Endothelial cell of umbilical vein (primary cell): ENCODE measurements around the gene MARVELD1. TPM values are rescaled to one million over a fixed set of nuclear protein-coding genes. Genes with fewer than 3 reads are reported as not detected.

ENCODE experiments used
- BruUV-seq: library from RNA; stranded (reverse); fragments of 400-500 nt; replicated peaks from 2 replicates; lab custom pipeline; 2021; lab: Mats Ljungman, UMichigan
- CTCF ChIA-PET: fragments of 300-600, 350-600 bp; sonication (Branson Sonifier 250); formaldehyde crosslinking; loops from one replicate; lab custom pipeline; 2021; ENCODE audit warnings: antibody characterized with exemption, inconsistent platforms; lab: Charles Lee
- POLR2A ChIA-PET: fragments of 300-600, 350-600 bp; sonication (Branson Sonifier 250); formaldehyde crosslinking; loops from one replicate; lab custom pipeline; 2021; ENCODE audit warnings: antibody characterized with exemption, inconsistent platforms; lab: Charles Lee
- DNase-seq: peaks from one replicate; pipeline ENCODE4 v3.0.0-alpha.2; 2011; ENCODE audit warnings: low read depth, low spot score
- FAIRE-seq: peaks from 2 replicates; lab custom pipeline; 2011; peaks lifted over from hg19 to GRCh38; lab: Jason Lieb, UNC
- H2AFZ ChIP-seq: 2 replicates; pipeline ENCODE4 v1.6.0; 2012; ENCODE audit warnings: low read depth, low read length, control low read depth, inconsistent platforms
- H3K27ac ChIP-seq: 2 replicates; pipeline ENCODE4 v1.5.1; 2011; ENCODE audit warnings: low read depth, mild to moderate bottlenecking, control low read depth, low read length, moderate library complexity; ENCODE audit not compliant: insufficient read depth
- H3K27me3 ChIP-seq, 2 experiments: 2 replicates each; pipeline versions ENCODE4 v1.6.0 to v1.6.1; 2011; ENCODE audit warnings: low read length in 2 of 2, mixed read lengths in 1 of 2; ENCODE audit not compliant: control insufficient read depth in 2 of 2, insufficient read depth in 2 of 2
- H3K36me3 ChIP-seq, 2 experiments: 2 replicates in 1 of 2; 3 replicates in 1 of 2; pipeline ENCODE4 v1.5.1; 2011; ENCODE audit warnings: low read length in 2 of 2, mild to moderate bottlenecking in 1 of 2, moderate library complexity in 1 of 2; ENCODE audit not compliant: control insufficient read depth in 2 of 2, insufficient read depth in 2 of 2; ENCODE audit errors: extremely low read depth in 1 of 2
- H3K4me1 ChIP-seq: 3 replicates; pipeline ENCODE4 v1.5.1; 2011; ENCODE audit warnings: mild to moderate bottlenecking, low read length; ENCODE audit not compliant: control insufficient read depth, insufficient read depth; ENCODE audit errors: extremely low read depth
- H3K4me2 ChIP-seq: 2 replicates; pipeline ENCODE4 v1.6.1; 2011; ENCODE audit warnings: low read length, control low read depth, mixed read lengths; ENCODE audit not compliant: insufficient read depth
- H3K4me3 ChIP-seq, 3 experiments: fragments of 200-600 bp in 1 of 3; sonication (generic), shearing (Covaris generic) in 1 of 3; replicated peaks in 1 of 3; 2 replicates each; pipeline ENCODE4 v1.5.1; 2011 to 2016; ENCODE audit warnings: control low read depth in 3 of 3, low read length in 3 of 3, mild to moderate bottlenecking in 2 of 3, inconsistent platforms in 1 of 3, low read depth in 1 of 3, moderate library complexity in 1 of 3; ENCODE audit not compliant: insufficient read depth in 1 of 3
- H3K79me2 ChIP-seq: 2 replicates; pipeline ENCODE4 v1.6.0; 2012; ENCODE audit warnings: low read length, inconsistent platforms; ENCODE audit not compliant: control insufficient read depth, insufficient read depth
- H3K9ac ChIP-seq: replicated peaks from 2 replicates; pipeline ENCODE3; 2011; ENCODE audit warnings: low read length, control low read depth; ENCODE audit not compliant: insufficient read depth; ENCODE audit errors: extremely low read depth
- H3K9me1 ChIP-seq: replicated peaks from 3 replicates; pipeline ENCODE4 v1.6.0; 2011; ENCODE audit warnings: mild to moderate bottlenecking, low read length; ENCODE audit not compliant: control insufficient read depth, insufficient read depth; ENCODE audit errors: extremely low read depth
- H3K9me3 ChIP-seq: replicated peaks from 2 replicates; pipeline ENCODE4 v1.5.1; 2012; ENCODE audit warnings: low read length, inconsistent platforms; ENCODE audit not compliant: control insufficient read depth, insufficient read depth
- H4K20me1 ChIP-seq: replicated peaks from 2 replicates; pipeline ENCODE3; 2011; ENCODE audit warnings: mild to moderate bottlenecking, low read length; ENCODE audit not compliant: control insufficient read depth, insufficient read depth; ENCODE audit errors: extremely low read depth
- CTCF ChIP-seq, 2 donors: IDR thresholded peaks; 1 replicate in 1 of 2; 2 replicates in 1 of 2; pipeline ENCODE4 v1.5.1; 2011; ENCODE audit warnings: low read length in 2 of 2, mild to moderate bottlenecking in 2 of 2, moderate library complexity in 2 of 2, control low read depth in 1 of 2, inconsistent platforms in 1 of 2, low read depth in 1 of 2; ENCODE audit not compliant: insufficient read depth in 1 of 2; ENCODE audit errors: extremely low read depth in 1 of 2
- EZH2 ChIP-seq: IDR thresholded peaks from 2 replicates; pipeline ENCODE4 v1.6.1; 2012; ENCODE audit warnings: borderline replicate concordance, low read depth, mild to moderate bottlenecking, moderate library complexity, low read length, inconsistent platforms; ENCODE audit not compliant: severe bottlenecking
- FOS ChIP-seq: IDR thresholded peaks from 2 replicates; pipeline ENCODE4 v1.6.1; 2011; ENCODE audit warnings: mild to moderate bottlenecking, low read length, moderate library complexity, borderline replicate concordance; ENCODE audit not compliant: insufficient read depth
- GATA2 ChIP-seq: IDR thresholded peaks from 2 replicates; pipeline ENCODE4 v1.7.0; 2011; ENCODE audit warnings: low read depth, mild to moderate bottlenecking, moderate library complexity, mixed read lengths, low read length; ENCODE audit not compliant: insufficient read length, insufficient read depth
- JUN ChIP-seq: IDR thresholded peaks from 2 replicates; pipeline ENCODE4 v1.6.1; 2011; ENCODE audit warnings: borderline replicate concordance, low read depth; ENCODE audit not compliant: insufficient read length, insufficient read depth
- MAX ChIP-seq: IDR thresholded peaks from 2 replicates; pipeline ENCODE4 v1.6.1; 2011; ENCODE audit not compliant: insufficient read depth, insufficient read length
- MYC ChIP-seq: IDR thresholded peaks from one replicate; pipeline ENCODE4 v1.6.1; 2011; ENCODE audit warnings: mild to moderate bottlenecking, low read depth, low read length
- POLR2A ChIP-seq: IDR thresholded peaks from 2 replicates; pipeline ENCODE4 v1.6.1; 2012; ENCODE audit warnings: low read depth, mild to moderate bottlenecking, control low read depth, low read length
- POLR2AphosphoS5 ChIP-seq: IDR thresholded peaks from 2 replicates; pipeline ENCODE4 v1.6.1; 2012; ENCODE audit warnings: low read depth, mild to moderate bottlenecking, control low read depth, low read length, moderate library complexity; ENCODE audit not compliant: insufficient read depth
- dilution Hi-C: fragments of 300-500 bp; cut with MboI; formaldehyde crosslinking; loops from one replicate; pipeline ENCODE4 v1.15.0; 2019; ENCODE audit warnings: low sequenced_read_pairs; ENCODE audit not compliant: extremely low pct_ligation_motif_present
- intact Hi-C: fragments of 100-400 bp; cut with micrococcal nuclease; formaldehyde crosslinking; loops from one replicate; pipeline ENCODE4 v1.10.0; 2022
- polyA plus RNA-seq, 4 experiments: library from polyadenylated mRNA; depleted of rRNA in 3 of 4; stranded (reverse) in 3 of 4; unstranded in 1 of 4; fragments of >200 nt; gene quantifications; 2 replicates each; pipeline versions ENCODE4 v1.2.1 to v1.2.3, GENCODE V29; 2011 to 2012; ENCODE audit warnings: missing spikeins in 1 of 4
- total RNA-seq: library from RNA; stranded (reverse); gene quantifications from 2 replicates; pipeline ENCODE4 v1.2.3, GENCODE V29; 2021

The MARVELD1 gene
- total and polyA plus RNA-seq, 2 donors (not counting 3 experiments of a cell fraction or from before 2014, with no cell fraction given), result 67.3 to 78.3 TPM

GRCh38 chr10:97684866-97685394, 28.6 kb upstream of the MARVELD1 start:
- Histone ChIP-seq H3K4me2 (no peak overlapping the region), H2AFZ (no peak overlapping the region), H3K27me3 (no peaks in the 10 kb centered on the region), H3K27ac (no peak overlapping the region), H3K9me1 (no peaks in the 10 kb centered on the region), H3K9me3 (no peaks in the 10 kb centered on the region), H4K20me1 (no peaks in the 10 kb centered on the region), H3K36me3 (no peaks in the 10 kb centered on the region), H3K4me3 (no peak overlapping the region), H3K9ac (no peak overlapping the region), H3K4me1 (peaks cover 16% of the 10 kb centered on the region), H3K79me2 (no peaks in the 10 kb centered on the region)
- CTCF ChIA-PET, result interaction anchor here (1.1 to 2.2 kb wide), 2 partner anchors 9 to 19 kb away, joined by 3 to 7 read pairs; no protein-coding TSS in a partner anchor
- BruUV-seq, result no TSS peak
- intact Hi-C loops, result loop anchor here (1.0 kb wide), 1 partner anchor 113 kb away; the partner anchor contains the start of gene ANKRD2
- FAIRE-seq (no peak), DNase-seq (no peak)
- POLR2A ChIA-PET, result no interaction called here
- dilution Hi-C loops, result no loop called here
- no peak for TF ChIP-seq POLR2A
- no peak for TF ChIP-seq JUN
- no peak for TF ChIP-seq POLR2AphosphoS5
- TF ChIP-seq EZH2, result no peak
- no peak for TF ChIP-seq FOS
- TF ChIP-seq GATA2, result no peak
- no peak for TF ChIP-seq CTCF (IDR thresholded peaks at IDR 0.05; ENCODE audit: extremely low read depth in 1 of 2, insufficient read depth in 1 of 2, low read depth in 1 of 2, low read length in 2 of 2)
- TF ChIP-seq MAX, result no peak
- TF ChIP-seq MYC, result no peak
